SK-N-MC (cell line): ENCODE data around the gene DCLK1.

ENCODE experiments used
- DNase-seq: peaks from one replicate; pipeline ENCODE4 v3.0.0-alpha.2; 2011; ENCODE audit warnings: low read depth, low spot score
- H3K27ac ChIP-seq: fragments of 200-600 bp; sonication (generic); 2 replicates; pipeline ENCODE4 v1.5.1; 2016; ENCODE audit warnings: mixed run types
- H3K36me3 ChIP-seq: fragments of 200-600 bp; sonication (generic); 2 replicates; pipeline ENCODE4 v1.6.1; 2017; ENCODE audit warnings: antibody characterized with exemption, low read length, mixed read lengths; ENCODE audit not compliant: insufficient read depth
- H3K4me3 ChIP-seq: fragments of 200-600 bp; sonication (generic); 2 replicates; pipeline ENCODE4 v1.5.1; 2016
- H3K9ac ChIP-seq: fragments of 200-600 bp; sonication (generic); 2 replicates; pipeline ENCODE4 v1.8.0; 2017; ENCODE audit warnings: mixed run types, mixed read lengths; ENCODE audit not compliant: insufficient read length
- H3K9me3 ChIP-seq: fragments of 200-600 bp; sonication (generic); 2 replicates; pipeline ENCODE4 v1.6.1; 2017; ENCODE audit warnings: low read depth, mild to moderate bottlenecking, antibody characterized with exemption, low read length, moderate library complexity, mixed read lengths
- EZH2 ChIP-seq: fragments of 200-600 bp; sonication (generic); IDR thresholded peaks from one replicate; pipeline ENCODE4 v1.6.1; 2017; ENCODE audit warnings: antibody characterized with exemption
- FOXP2 ChIP-seq: optimal IDR thresholded peaks from 2 replicates; pipeline ENCODE3; 2011; ENCODE audit warnings: mild to moderate bottlenecking, moderate library complexity; ENCODE audit not compliant: insufficient read depth; ENCODE audit errors: extremely low read length, control extremely low read depth
- POLR2AphosphoS5 ChIP-seq: IDR thresholded peaks from 2 replicates; pipeline ENCODE4 v1.6.1; 2012; ENCODE audit warnings: mild to moderate bottlenecking, low read depth, low read length, borderline replicate concordance

The DCLK1 gene

DNA sequence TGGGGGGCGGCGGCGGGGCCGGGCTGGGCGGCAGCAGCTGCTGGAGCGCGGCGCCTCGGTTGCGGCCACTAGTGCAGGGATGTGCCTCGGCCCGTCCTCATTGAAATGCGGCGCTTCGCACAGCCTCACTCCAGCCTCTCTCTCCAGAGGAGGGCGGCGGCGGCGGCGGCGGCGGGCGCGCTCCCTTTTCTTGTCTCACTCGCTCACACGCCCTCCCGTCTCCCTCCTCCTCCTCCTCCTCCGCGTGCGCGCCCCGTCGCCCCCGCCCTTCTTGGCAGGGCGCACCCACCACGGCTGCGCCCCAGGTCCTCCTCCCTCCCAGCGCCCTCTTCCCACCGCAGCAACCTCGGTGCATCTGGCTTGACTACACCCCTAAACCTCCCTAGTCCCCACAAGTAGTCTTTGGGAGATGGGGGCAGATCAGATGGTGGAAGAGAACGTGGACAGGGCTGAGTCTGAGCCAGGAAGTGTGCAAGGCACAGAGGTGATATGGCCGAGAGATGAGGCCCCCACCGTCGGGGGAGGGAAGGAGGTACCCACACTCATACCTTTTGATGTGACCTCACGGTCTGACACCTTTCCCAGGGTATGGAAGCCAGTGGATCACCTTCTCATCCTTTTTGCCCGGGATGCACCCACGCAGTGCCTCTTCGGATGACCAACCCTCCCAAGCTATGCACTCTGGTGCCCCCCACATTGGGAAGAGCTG lies at the start of gene DCLK1:
Gene DCLK1, minus strand, starts transcription at position 161 of the 709 bp plus-strand sequence.
- Histone ChIP-seq H3K9ac (no peak within 1 kb of the TSS), H3K9me3 (no peaks in the 10 kb centered on the region), H3K27ac (no peak within 1 kb of the TSS), H3K36me3 (no peaks in the 10 kb centered on the region), H3K4me3 (peak within 1 kb of the TSS; percentile 75)
- TF ChIP-seq EZH2, result no peak
- no peak for TF ChIP-seq POLR2AphosphoS5
- no peak for TF ChIP-seq FOXP2
- DNase-seq, result no peak

DNA sequence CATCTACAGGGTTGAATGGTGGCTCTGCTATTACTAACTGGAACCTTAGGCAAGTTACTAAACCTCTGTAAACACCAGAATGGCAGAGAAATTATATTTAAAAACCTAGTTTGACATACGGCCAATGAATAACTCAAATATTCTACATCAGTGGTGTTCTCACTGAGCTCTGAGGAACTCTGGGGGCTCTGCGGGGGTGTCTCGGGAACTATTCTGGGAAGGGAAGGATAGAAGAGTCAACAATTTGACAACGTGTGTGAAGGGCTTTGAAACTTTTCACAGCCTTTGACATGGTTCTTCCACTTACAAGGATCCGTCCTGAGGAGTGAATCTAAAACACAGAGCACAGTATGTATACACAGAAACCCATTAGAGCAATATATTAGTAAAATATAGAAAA lies 44.4 kb upstream of the DCLK1 start:
- Histone ChIP-seq H3K9ac (no peak overlapping the region), H3K9me3 (no peaks in the 10 kb centered on the region), H3K4me3 (no peak overlapping the region), H3K27ac (no peak overlapping the region), H3K36me3 (no peaks in the 10 kb centered on the region)
- DNase-seq, result no peak
- no peak for TF ChIP-seq POLR2AphosphoS5
- no peak for TF ChIP-seq FOXP2
- no peak for TF ChIP-seq EZH2

DNA sequence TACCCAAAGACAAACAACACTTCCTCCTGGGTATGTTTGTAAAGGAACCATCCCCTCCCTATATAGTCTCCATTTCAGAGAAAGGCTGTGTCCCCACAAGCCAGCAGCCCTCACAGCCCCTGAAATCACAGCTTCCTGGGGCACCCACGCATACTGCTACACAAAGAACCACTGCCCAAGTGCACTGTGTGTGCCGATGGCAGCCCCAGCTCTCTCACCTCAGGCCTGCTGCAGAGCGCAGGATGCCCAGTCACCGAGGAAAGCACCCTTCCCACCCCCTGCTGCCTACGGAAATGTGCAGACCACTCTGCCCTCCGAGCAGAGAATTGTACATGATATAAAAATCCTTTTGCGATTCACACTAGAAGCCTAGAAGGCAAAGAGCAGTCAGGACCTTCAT lies 43.7 kb upstream of the DCLK1 start:
- Histone ChIP-seq H3K9me3 (no peaks in the 10 kb centered on the region), H3K36me3 (no peaks in the 10 kb centered on the region), H3K9ac (no peak overlapping the region), H3K4me3 (no peak overlapping the region), H3K27ac (no peak overlapping the region)
- TF ChIP-seq POLR2AphosphoS5 (no peak), EZH2 (no peak), FOXP2 (no peak)
- DNase-seq, result no peak

DNA sequence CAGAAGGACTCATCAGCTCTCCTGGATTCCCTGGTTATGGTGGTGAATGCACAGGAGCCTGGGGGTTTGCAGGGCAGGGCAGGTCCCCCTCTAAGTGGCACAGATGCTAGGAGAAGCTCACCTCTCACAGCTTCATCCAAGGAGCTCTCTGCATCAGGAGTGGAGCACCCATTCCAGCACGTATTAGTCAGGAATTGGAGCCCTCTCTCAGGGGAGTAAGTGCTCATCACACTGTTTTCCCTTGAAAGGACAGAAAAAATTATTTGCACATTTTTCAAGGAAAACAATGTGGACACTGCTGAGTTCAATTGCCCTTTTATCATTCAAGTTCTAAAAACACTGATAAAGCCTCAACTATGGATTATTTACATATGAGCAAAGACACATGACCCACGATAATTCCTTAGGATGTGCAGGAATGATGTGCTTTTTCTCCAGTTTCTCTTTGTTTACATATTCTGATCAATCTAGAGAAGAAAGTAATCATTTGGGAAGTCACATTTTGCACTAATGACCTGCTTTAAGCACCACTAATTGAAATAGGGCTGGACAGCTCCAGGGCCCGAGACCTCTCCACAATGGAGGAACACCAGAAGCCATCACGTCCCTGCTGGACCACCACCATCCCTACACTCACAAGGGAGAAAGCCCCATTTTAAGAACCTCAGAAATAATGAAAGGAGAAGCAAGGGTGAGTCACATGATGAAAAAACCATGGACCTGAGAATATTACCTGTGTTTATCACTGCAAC lies 42.6 kb upstream of the DCLK1 start:
- no peaks in the 10 kb centered on the region for H3K36me3 ChIP-seq
- no peak overlapping the region for H3K27ac ChIP-seq
- no peak overlapping the region for H3K4me3 ChIP-seq
- no peak overlapping the region for H3K9ac ChIP-seq
- DNase-seq, result no peak
- H3K9me3 ChIP-seq, result no peaks in the 10 kb centered on the region
- no peak for TF ChIP-seq FOXP2
- TF ChIP-seq POLR2AphosphoS5, result no peak
- no peak for TF ChIP-seq EZH2

DNA sequence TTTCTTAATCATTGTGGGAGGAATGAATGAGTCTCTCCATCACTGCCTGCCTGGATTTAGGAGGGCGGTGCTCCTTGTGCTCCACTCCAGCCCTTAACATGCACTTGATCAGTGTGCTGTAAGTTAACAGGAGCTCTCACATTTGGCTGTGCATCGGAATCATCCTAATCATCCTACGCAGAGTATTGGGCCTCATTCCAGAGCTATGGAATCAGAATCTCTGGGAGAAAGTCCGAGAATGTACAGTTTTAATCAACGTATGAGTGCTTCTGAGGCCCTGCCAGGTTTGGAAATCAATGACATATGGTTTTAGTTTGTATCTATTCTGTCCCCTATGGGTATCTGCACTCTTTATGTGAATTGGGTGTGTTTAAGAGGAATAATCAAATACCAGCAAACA lies 34.9 kb upstream of the DCLK1 start:
- no peak overlapping the region for H3K27ac ChIP-seq
- TF ChIP-seq FOXP2 (no peak), POLR2AphosphoS5 (no peak), EZH2 (no peak)
- H3K36me3 ChIP-seq, result no peaks in the 10 kb centered on the region
- no peak overlapping the region for H3K9ac ChIP-seq
- H3K4me3 ChIP-seq, result no peak overlapping the region
- no peak for DNase-seq
- no peaks in the 10 kb centered on the region for H3K9me3 ChIP-seq

DNA sequence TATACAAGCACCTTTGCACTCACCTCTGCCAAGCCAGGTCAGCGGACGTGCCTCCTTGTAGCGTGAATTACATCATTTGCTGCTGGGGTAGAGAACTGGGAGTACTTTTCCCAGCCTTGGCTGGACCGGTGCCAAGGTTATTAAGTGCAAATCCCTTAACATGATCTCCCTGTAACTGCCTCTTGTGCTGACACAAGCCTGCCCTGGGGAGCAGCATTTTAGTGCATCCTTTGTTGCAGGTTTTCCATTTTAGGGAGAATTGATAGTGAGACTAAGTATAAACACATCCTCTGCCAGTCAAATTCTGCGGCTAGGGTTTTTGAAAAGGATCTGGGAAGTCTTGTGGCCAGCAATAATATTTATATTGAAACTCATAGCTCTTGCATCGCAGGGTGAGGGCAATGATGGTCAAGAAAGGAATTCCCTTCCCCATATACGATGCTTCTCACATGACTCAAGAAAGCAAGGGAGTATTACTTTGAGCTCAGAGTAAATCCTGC lies 32.7 kb upstream of the DCLK1 start:
- Histone ChIP-seq H3K4me3 (0 out of 2 replicates have a peak overlapping the region, but pooled peaks have one; percentile 17), H3K27ac (no peak overlapping the region), H3K36me3 (no peaks in the 10 kb centered on the region), H3K9ac (no peak overlapping the region), H3K9me3 (no peaks in the 10 kb centered on the region)
- DNase-seq, result no peak
- TF ChIP-seq POLR2AphosphoS5 (no peak), EZH2 (no peak), FOXP2 (no peak)

DNA sequence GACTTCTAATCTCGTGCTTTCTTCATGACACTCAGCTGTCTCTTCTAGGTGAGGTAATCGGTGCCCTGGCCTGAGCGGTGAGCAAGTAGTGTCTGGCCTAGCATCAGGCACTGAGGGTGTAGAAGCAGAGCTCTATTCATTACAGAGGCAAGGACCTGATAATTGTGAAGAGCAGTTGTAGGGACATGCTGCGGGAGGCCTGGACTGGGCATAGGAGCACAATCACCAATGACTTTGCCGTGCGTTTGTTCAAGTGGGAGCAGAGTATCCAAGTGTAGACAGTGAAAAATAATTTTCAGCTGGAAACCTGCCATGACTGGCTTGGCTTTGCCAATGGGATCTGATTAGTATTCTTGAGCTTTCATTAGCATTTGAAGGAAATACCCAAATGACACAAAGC lies 32.1 kb upstream of the DCLK1 start:
- H3K36me3 ChIP-seq, result no peaks in the 10 kb centered on the region
- no peak for DNase-seq
- TF ChIP-seq FOXP2 (no peak), EZH2 (no peak), POLR2AphosphoS5 (no peak)
- H3K9ac ChIP-seq, result no peak overlapping the region
- no peak overlapping the region for H3K4me3 ChIP-seq
- no peak overlapping the region for H3K27ac ChIP-seq
- H3K9me3 ChIP-seq, result no peaks in the 10 kb centered on the region

DNA sequence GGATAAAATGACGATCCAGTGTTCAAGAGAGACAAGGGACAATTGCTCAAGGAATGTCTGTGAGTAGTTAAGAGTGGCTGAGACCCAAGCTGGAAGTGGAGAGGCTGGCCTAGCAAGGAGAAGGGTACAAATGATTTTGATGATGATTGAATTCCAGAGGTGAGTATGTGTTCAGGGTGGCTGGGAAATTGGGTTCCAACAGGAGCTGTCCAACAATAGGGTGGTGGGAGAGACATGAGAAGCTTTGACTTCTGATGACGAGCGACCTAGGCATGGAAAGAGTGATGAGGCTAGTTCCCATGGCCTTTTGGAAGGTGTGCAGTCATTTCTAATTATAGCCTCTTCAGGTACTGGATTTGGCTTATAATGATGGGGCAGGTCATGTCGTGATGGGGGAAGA lies 29.1 kb upstream of the DCLK1 start:
- Histone ChIP-seq H3K4me3 (no peak overlapping the region), H3K36me3 (no peaks in the 10 kb centered on the region), H3K27ac (no peak overlapping the region), H3K9me3 (no peaks in the 10 kb centered on the region), H3K9ac (no peak overlapping the region)
- TF ChIP-seq POLR2AphosphoS5 (no peak), EZH2 (no peak), FOXP2 (no peak)
- DNase-seq, result no peak

DNA sequence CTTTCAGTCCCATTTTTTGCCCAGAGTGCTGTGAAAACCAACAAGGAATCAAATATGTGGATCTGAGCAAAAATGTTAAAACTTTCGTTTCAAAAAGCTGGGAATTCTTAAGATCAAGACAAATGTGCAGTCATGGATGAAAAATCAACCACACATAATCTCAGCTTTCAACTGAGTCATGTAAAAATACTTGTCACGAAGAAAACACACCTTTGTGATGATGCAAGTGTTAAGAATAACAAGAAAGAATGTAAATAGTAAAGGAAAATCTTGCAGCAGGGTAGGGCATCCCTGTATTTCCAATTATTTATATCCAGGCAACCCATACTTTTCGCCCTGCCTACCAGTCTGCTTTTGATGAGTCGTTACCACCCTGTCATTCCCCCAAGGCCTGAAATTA lies 27.4 kb upstream of the DCLK1 start:
- no peak for DNase-seq
- Histone ChIP-seq H3K4me3 (no peak overlapping the region), H3K27ac (no peak overlapping the region), H3K9me3 (no peaks in the 10 kb centered on the region), H3K36me3 (no peaks in the 10 kb centered on the region), H3K9ac (no peak overlapping the region)
- no peak for TF ChIP-seq FOXP2
- no peak for TF ChIP-seq EZH2
- no peak for TF ChIP-seq POLR2AphosphoS5
